Sigmoid colon (tissue), 7 donors: ENCODE measurements around the gene C9orf153. TPM values are rescaled to one million over a fixed set of nuclear protein-coding genes. Genes with fewer than 3 reads are reported as not detected.

ENCODE experiments used
- DNase-seq: peaks from one replicate; pipeline ENCODE4 v3.0.0-alpha.2; 2019
- H3K27ac ChIP-seq, 4 donors: fragments of 200-600 bp; sonication (generic); one replicate each; pipeline ENCODE4 v1.5.1; 2016 to 2019; ENCODE audit warnings: mild to moderate bottlenecking in 1 of 4
- H3K27me3 ChIP-seq, 3 donors: fragments of 200-600 bp; sonication (generic); one replicate each; pipeline ENCODE4 v1.5.1; 2019; ENCODE audit warnings: mild to moderate bottlenecking in 1 of 3
- H3K36me3 ChIP-seq, 4 donors: fragments of 200-600 bp; sonication (generic); one replicate each; pipeline ENCODE4 v1.5.1; 2016 to 2019
- H3K4me1 ChIP-seq, 4 donors: fragments of 200-600 bp; sonication (generic); one replicate each; pipeline ENCODE4 v1.5.1; 2017 to 2019
- H3K4me3 ChIP-seq, 4 donors: fragments of 200-600 bp; sonication (generic); one replicate each; pipeline ENCODE4 v1.5.1; 2017 to 2019; ENCODE audit warnings: mild to moderate bottlenecking in 2 of 4, moderate library complexity in 1 of 4
- H3K9me3 ChIP-seq, 4 donors: fragments of 200-600 bp in 3 of 4; sonication (generic) in 3 of 4; one replicate each; pipeline versions ENCODE4 v1.5.1 to v1.6.1; 2013 to 2019
- CTCF ChIP-seq, 4 experiments: fragments of 450-650 bp in 3 of 4; fragments of 200-600 bp in 1 of 4; IDR thresholded peaks; one replicate each; pipeline ENCODE4 v1.5.1; 2016 to 2019; ENCODE audit warnings: antibody characterized with exemption in 4 of 4, mild to moderate bottlenecking in 3 of 4, moderate library complexity in 2 of 4
- EP300 ChIP-seq, 4 donors: sonication (generic); formaldehyde crosslinking; IDR thresholded peaks; one replicate each; pipeline ENCODE4 v1.6.1; 2017; ENCODE audit warnings: antibody characterized with exemption in 4 of 4
- POLR2A ChIP-seq, 2 donors: fragments of 450-650 bp; IDR thresholded peaks; one replicate each; pipeline ENCODE4 v1.6.1; 2016; ENCODE audit warnings: antibody characterized with exemption in 2 of 2, mild to moderate bottlenecking in 2 of 2, moderate library complexity in 2 of 2
- POLR2AphosphoS5 ChIP-seq, 4 donors: sonication (generic); formaldehyde crosslinking; IDR thresholded peaks; one replicate each; pipeline ENCODE4 v1.6.1; 2017; ENCODE audit warnings: antibody characterized with exemption in 4 of 4
- WGBS, 2 donors: extraction: QIAGEN DNeasy Blood & Tissue Kit; methylation state at CpG; one replicate each; pipeline ENCODE4 v1.1.7; 2013; 5-methylcytosine and 5-hydroxymethylcytosine counted together
- intact Hi-C: fragments of 100-400 bp; cut with DNase I; formaldehyde crosslinking; loops from one replicate; pipeline ENCODE4 v1.15.1; 2023
- polyA plus RNA-seq, 3 donors: library from polyadenylated mRNA; stranded (reverse); fragments of 200-250 nt; gene quantifications; one replicate each; pipeline ENCODE4 v1.2.3, GENCODE V29; 2013
- total RNA-seq, 4 donors: library from RNA; depleted of rRNA; stranded (reverse); fragments of >200 nt; gene quantifications; one replicate each; pipeline ENCODE4 v1.1.0, GENCODE V29; 2016
- donor health status: healthy with polysubstance abuse.
- donor health status: Bipolar disorder and iron deficiency.
- donor health status: healthy.

The C9orf153 gene
- total and polyA plus RNA-seq, 7 donors = 0.09 to 0.99 (median 0.27) TPM; not detected in 4

GRCh38 chr9:86287013-86287412 lies 27.6 kb upstream of the C9orf153 start:
- no peaks in the 10 kb centered on the region for H3K9me3 ChIP-seq
- H3K27me3 ChIP-seq = no peaks in the 10 kb centered on the region
- 68 to 80% methylated on average over 7 of the region's 7 CpGs for WGBS, 2 donors
- H3K4me1 ChIP-seq = peaks cover 0 to 7% (median 6%) of the 10 kb centered on the region in 4 donors
- peaks cover 0 to 22% (median 0%) of the 10 kb centered on the region in 4 donors for H3K36me3 ChIP-seq
- H3K27ac ChIP-seq = no peak overlapping the region
- H3K4me3 ChIP-seq = no peak overlapping the region
- intact Hi-C loops = loop anchor here (10.0 kb wide), 1 partner anchor 252 kb away; no protein-coding TSS in a partner anchor
- TF ChIP-seq CTCF (IDR thresholded peaks at IDR 0.05) (peak in 1 of 4 experiments; percentile 15), POLR2A (IDR thresholded peaks at IDR 0.05) (no peak)
- DNase-seq = no peak

GRCh38 chr9:86286278-86286677 lies 26.8 kb upstream of the C9orf153 start:
- H3K27ac ChIP-seq = no peak overlapping the region
- intact Hi-C loops = loop anchor here (10.0 kb wide), 1 partner anchor 251 kb away; no protein-coding TSS in a partner anchor
- no peaks in the 10 kb centered on the region for H3K9me3 ChIP-seq
- no peak for DNase-seq
- TF ChIP-seq CTCF (IDR thresholded peaks at IDR 0.05) (no peak), EP300 (IDR thresholded peaks at IDR 0.05) (no peak), POLR2AphosphoS5 (IDR thresholded peaks at IDR 0.05) (no peak), POLR2A (IDR thresholded peaks at IDR 0.05) (no peak)
- 49 to 73% methylated on average over 3 of the region's 3 CpGs for WGBS, 2 donors
- H3K36me3 ChIP-seq = peaks cover 0 to 19% (median 0%) of the 10 kb centered on the region in 4 donors
- peaks cover 0 to 10% (median 9%) of the 10 kb centered on the region in 4 donors for H3K4me1 ChIP-seq
- no peaks in the 10 kb centered on the region for H3K27me3 ChIP-seq
- no peak overlapping the region for H3K4me3 ChIP-seq

GRCh38 chr9:86285261-86285660 lies 25.8 kb upstream of the C9orf153 start:
- Histone ChIP-seq H3K4me3 (no peak overlapping the region), H3K4me1 (peaks cover 0 to 20% (median 19%) of the 10 kb centered on the region in 4 donors), H3K27ac (no peak overlapping the region), H3K27me3 (no peaks in the 10 kb centered on the region), H3K36me3 (peaks cover 0 to 14% (median 0%) of the 10 kb centered on the region in 4 donors), H3K9me3 (no peaks in the 10 kb centered on the region)
- TF ChIP-seq CTCF (IDR thresholded peaks at IDR 0.05) = no peak
- TF ChIP-seq POLR2AphosphoS5 (IDR thresholded peaks at IDR 0.05) = no peak
- no peak for TF ChIP-seq EP300 (IDR thresholded peaks at IDR 0.05)
- TF ChIP-seq POLR2A (IDR thresholded peaks at IDR 0.05) = no peak
- 67 to 74% methylated on average over 2 of the region's 2 CpGs for WGBS, 2 donors
- intact Hi-C loops = loop anchor here (10.0 kb wide), 1 partner anchor 250 kb away; no protein-coding TSS in a partner anchor
- no peak for DNase-seq

- Histone ChIP-seq H3K4me1 (peaks cover 0 to 39% (median 30%) of the 10 kb centered on the region in 4 donors), H3K27ac (peak overlapping the region; percentile 95 to 99 (median 96)), H3K9me3 (no peaks in the 10 kb centered on the region), H3K4me3 (peak overlapping the region; percentile 79 to 98 (median 91)), H3K27me3 (no peaks in the 10 kb centered on the region), H3K36me3 (peaks cover 0 to 6% (median 0%) of the 10 kb centered on the region in 4 donors)
- 11 to 17% methylated on average over 12 of the region's 12 CpGs for WGBS, 2 donors
- no peak for TF ChIP-seq EP300 (IDR thresholded peaks at IDR 0.05)
- TF ChIP-seq CTCF (IDR thresholded peaks at IDR 0.05) = peak in 1 of 4 experiments; percentile 10
- peak; percentile 71 for DNase-seq
- intact Hi-C loops = loop anchor here (5.0 to 10.0 kb wide), 4 partner anchors 69 to 248 kb away; partner anchors contain the start of genes GOLM1 and TUT7
Observed at GRCh38 chr9:86282979-86283535, 23.6 kb upstream of the C9orf153 start.
